Peyer's patch (tissue), 4 donors: ENCODE results near the gene NME4.

Experiments used
- POLR2A ChIP-seq, 2 donors: fragments of 450-650 bp; IDR thresholded peaks; one replicate each; pipeline ENCODE4 v1.5.1; 2017; ENCODE audit warnings: antibody characterized with exemption in 2 of 2, mild to moderate bottlenecking in 2 of 2, moderate library complexity in 2 of 2
- TF ChIP-seq, protein P1 (sequence below), 6 experiments: fragments of 450-650 bp in 4 of 6; fragments of 200-600 bp in 2 of 6; sonication (generic) in 1 of 6; IDR thresholded peaks; one replicate each; pipeline ENCODE4 v1.5.1; 2017 to 2019; ENCODE audit warnings: antibody characterized with exemption in 6 of 6, mild to moderate bottlenecking in 3 of 6, moderate library complexity in 1 of 6

GRCh38 chr16:354291-354881 is 42.6 kb upstream of the NME4 start:
- TF ChIP-seq, protein P1, sequence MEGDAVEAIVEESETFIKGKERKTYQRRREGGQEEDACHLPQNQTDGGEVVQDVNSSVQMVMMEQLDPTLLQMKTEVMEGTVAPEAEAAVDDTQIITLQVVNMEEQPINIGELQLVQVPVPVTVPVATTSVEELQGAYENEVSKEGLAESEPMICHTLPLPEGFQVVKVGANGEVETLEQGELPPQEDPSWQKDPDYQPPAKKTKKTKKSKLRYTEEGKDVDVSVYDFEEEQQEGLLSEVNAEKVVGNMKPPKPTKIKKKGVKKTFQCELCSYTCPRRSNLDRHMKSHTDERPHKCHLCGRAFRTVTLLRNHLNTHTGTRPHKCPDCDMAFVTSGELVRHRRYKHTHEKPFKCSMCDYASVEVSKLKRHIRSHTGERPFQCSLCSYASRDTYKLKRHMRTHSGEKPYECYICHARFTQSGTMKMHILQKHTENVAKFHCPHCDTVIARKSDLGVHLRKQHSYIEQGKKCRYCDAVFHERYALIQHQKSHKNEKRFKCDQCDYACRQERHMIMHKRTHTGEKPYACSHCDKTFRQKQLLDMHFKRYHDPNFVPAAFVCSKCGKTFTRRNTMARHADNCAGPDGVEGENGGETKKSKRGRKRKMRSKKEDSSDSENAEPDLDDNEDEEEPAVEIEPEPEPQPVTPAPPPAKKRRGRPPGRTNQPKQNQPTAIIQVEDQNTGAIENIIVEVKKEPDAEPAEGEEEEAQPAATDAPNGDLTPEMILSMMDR (IDR thresholded peaks at IDR 0.05), result no peak
- no peak for TF ChIP-seq POLR2A (IDR thresholded peaks at IDR 0.05)
